Measurements from ENCODE around the gene RPS8.
"Not testable (repeated sequence)": the region's sequence is repeated elsewhere in the genome, so short reads cannot be mapped to it uniquely, and the experiment has no call there.

- not testable (repeated sequence) for TF ChIP-seq ZNF274 (IDR thresholded peaks at IDR 0.05; ENCODE audit: low read length); ZNF274 (tag by site-specific recombination; IDR thresholded peaks at IDR 0.05; ENCODE audit: borderline replicate concordance); CTCF (tag by site-specific recombination; IDR thresholded peaks at IDR 0.05); ZSCAN30 (tag by site-specific recombination; IDR thresholded peaks at IDR 0.05); ZBTB44 (tag by site-specific recombination; IDR thresholded peaks at IDR 0.05)
These were observed 36.4 kb upstream of the RPS8 start for GRCh38 chr1:44738953-44739306.

Measured in HEK293 (cell line).